GM21723 (cell line): ENCODE data around the gene RASL11A.
A peak's percentile ranks its signal among the peaks of the same experiment; 100 is the strongest.
"Not testable (repeated sequence)": the region's sequence is repeated elsewhere in the genome, so short reads cannot be mapped to it uniquely, and the experiment has no call there.

Experiments used
- ATAC-seq: cut with Tn5 transposase; IDR thresholded peaks from one replicate; pipeline ENCODE4 v1.9.1; 2021; ENCODE audit warnings: mild to moderate bottlenecking, moderate library complexity; ENCODE audit not compliant: unreplicated experiment

Gene RASL11A, protein sequence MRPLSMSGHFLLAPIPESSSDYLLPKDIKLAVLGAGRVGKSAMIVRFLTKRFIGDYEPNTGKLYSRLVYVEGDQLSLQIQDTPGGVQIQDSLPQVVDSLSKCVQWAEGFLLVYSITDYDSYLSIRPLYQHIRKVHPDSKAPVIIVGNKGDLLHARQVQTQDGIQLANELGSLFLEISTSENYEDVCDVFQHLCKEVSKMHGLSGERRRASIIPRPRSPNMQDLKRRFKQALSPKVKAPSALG

DNA sequence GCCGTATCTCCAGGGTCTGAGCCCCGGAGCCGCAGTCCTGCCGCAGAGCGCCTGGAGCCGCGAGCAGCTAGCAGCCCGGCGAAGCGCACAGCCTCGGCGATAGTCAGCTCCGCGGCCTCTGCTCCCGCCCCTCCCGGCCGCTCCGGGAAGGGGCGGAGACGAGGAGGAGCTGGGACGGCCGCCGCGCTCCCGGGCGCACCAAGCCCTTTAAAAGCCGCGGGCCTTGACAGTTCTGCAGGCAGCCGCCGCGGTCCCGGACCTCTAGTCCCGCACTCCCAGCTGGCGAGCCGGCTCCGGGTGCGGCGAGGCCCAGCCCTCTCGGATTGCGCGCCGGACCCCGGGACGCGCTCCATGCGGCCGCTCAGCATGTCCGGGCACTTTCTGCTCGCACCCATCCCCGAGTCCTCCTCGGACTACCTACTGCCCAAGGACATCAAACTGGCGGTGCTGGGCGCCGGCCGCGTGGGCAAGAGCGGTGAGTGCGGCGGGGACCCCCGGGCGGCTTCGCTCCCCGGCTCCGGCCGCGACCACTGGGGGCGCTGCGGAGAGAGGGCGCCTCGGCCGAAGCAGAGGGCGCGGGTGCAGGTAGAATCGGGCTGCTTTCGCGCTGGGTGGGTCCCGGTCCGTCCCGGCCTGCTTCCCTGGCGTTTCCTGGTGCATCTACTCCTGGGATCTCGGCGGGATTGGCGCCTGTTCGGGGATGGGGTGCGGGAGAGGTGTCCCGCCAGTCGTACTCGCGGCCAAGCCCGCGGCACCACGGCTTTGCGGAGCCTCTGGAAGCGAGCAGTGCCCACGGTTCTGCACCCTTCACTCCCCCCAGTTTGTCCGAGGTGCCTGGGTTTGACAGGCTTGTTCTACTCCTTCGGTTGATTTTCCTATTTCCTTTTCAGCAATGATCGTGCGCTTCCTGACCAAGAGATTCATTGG is at the start of gene RASL11A:
RASL11A (plus strand) TSS at position 237 of the 927 bp plus-strand sequence; CDS start at position 352, 115 bp downstream.
- ATAC-seq = peak; percentile 88

DNA sequence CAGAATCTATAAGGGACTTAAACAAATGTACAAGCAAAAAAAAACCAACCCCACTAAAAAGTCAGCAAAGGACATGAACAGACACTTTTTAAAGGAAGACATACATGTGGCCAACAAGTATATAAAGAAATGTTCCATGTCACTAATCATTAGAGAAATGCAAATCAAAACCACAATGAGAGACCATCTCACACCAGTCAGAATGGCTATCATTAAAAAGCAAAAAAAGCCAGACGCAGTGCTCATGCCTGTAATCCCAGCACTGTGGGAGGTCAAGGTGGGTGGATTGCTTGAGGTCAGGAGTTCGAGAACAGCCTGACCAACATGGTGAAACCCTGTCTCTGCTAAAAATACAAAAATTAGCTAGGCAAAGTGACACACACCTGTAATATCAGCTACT is 48.5 kb upstream of the RASL11A start:
- ATAC-seq = not testable (repeated sequence)

DNA sequence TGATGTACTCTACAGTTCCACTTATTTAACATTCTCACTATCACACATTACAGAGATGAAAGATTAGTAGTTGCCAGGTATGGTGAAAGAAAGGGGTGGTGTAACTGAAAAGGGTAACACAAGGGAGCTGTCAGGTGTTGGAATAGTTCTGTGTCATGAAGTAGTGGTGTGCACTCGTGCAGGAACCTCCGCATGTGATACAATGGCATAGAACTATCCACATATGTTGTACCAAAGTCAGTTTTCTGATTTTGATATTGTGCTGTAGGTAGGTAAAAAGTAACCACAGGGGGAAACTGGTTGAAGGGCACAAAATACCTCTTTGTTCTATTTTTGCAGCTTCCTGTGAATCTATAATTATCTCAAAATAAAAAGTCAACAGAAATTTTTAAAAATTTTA is 43.6 kb upstream of the RASL11A start:
- ATAC-seq = peak; percentile 50

DNA sequence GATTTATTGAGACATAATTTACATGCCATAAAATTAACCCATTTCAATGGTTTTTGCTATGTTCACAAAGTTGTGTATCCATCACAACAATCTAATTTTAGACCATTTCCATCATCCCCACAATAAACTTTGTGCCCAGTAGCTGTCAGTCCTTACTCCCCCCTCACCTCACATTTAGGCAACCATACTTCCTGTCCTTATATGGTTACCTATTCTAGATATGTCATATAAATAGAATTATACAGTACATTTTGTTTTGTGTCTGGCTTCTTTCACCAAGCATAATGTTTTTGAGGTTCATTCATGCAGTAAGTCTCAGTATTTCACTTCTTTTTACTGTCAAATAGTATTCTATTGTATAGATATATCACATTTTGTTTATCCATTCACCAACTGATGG is 42.5 kb upstream of the RASL11A start:
- ATAC-seq = no peak

DNA sequence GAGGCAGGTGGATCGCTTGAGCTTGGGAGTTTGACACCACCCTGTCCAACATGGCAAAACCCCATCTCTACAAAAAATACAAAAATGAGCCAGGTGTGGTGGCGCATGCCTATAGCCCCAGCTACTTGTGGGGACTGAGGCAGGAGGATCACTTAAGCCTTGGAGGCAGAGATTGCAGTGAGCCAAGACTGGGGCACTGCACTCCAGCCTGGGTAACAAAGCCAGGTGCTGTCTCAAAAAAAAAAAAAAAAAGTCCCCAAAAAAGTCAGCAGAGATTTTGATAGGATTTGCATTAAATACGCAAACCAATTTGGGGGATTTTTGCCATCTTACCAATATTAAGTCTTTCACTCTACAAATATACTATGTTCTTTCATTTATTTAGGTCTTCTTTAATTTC is 41.0 kb upstream of the RASL11A start:
- no peak for ATAC-seq

DNA sequence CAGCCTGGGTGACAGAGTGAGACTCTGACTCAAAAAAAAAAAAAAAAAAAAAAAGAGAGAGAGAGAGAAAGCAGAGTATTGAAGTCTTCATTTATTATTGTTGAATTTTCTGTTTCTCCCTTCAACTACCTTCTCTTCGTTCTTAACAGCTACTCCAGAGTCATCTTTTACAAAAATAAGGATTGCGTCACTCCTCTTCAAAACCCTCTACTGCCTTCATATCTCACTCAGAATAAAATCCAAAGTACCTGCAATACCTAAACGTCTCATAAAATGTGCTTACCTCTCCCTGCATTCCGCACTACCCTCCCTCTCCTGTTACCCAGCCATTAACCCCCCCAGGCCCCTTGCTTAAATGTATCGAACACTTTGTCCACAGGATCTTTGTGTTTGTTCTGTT is 36.7 kb upstream of the RASL11A start:
- ATAC-seq = no peak

DNA sequence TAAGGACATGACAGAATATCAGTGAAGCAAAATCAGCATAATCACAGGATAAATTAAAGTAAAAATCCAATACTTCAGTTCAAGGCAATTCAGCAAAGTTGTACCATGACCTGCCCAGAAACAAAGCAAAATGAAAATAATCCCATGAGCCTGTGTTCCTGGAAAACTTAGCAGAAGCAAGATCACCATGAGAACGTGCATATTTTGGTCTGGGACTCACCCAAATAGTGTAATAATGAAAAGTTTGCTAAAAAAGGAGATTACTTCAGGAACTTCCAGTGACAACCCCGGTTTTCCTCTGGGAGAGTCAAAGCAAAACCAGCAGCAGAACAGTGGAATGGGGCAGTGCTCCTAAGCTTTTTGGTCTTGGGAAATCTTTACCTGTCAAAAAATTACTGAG is 34.2 kb upstream of the RASL11A start:
- no peak for ATAC-seq

DNA sequence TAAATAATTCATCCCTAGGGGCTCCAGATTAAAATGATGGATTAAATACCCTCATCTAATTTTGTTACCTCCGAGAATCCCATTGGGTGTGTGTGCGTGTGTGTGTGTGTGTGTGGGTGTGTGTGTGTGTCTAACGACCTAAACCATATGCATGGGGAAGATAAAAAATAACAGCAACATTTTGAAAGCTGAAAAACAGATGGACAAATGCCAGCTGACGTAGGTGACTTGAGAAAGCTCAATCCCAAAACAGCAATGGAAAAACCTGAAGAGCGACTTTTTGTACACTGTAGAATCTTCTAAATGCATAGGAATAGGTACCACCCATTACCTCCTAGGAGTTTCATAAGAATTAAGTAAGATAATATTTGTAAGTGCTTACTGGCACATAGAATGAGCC is 27.9 kb upstream of the RASL11A start:
- ATAC-seq = no peak

DNA sequence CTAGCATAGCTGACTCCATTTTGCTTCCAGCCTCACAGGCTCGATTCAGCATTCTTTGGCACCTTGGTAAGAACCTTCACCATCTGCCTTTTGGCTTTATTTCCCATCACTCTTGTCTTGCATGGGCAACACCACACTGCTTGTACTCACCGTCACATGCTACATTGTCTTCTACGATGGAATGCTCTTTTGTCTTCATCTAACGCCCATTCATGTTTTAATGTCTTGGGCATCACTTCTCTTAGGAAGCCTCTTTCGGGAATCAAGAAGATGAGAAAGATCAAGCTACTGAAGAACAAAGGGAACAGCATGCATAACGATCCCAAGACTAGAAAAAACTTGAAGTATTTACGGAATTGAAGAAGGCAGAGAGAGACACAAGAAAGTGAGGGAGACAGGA is 25.0 kb upstream of the RASL11A start:
- ATAC-seq = no peak

DNA sequence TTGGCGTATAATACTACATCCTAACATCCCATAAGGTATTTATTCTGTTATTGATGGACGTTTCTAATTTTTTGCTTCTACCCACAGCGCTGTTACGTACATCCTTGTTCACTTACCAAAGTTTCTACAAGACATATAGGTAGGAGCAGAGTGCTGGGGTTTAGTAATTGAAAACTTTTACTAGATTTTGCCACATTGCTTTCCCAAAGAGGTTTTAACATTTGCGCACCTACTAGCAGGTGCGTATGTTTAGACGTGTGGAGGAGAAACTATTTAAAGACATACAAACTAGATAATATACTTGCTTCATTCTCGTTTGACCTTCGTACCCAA is 19.8 kb upstream of the RASL11A start:
- ATAC-seq = peak; percentile 15

DNA sequence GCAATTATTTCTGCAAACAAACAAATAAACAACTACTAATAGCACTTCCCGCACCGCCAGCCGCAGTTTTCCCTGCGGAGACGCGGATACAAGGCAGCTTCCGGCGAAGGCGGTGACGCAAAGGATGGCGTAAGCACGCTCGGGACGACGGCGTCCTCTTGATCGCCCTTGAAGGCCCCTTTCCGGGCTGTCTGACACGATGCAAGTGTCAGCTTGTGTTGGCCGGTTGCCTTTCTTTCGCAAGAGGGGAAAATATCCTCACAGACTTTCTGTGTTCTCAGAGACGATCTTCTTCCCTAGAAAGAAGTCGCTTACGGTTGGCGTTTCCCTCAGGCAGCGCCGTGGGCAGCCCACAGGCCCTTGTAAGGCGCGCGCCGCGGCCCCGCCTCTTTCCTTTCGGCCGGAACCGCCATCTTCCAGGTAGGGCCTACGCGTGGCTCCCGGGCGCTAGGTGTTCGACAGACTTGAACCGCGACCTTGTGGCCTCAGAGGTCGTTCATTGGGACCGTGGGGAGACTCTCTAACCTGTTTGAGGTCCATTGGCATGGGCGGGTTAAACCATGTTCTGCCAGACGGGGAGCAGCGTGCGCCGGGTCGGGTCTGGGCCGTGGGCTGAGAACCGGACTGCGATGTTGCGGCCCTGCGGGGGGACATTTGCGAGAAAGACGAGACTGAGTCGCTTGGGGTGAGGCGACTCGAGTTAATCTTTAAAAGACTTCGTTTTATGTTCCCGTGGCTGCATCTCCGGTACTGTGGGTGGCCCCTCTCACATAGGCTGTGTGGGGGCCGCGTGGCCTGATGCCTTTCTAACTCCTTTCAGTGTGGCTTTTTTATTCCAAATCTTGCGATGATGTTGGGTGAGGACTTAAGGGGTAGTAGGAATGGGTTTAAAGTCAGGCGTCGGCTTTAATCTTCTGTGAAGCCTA is 19.2 kb upstream of the RASL11A start, which contains the start of gene RPL21:
RPL21 (plus strand) TSS at position 393 of the 926 bp plus-strand sequence. CDS start 2,219 bp downstream, outside the sequence.
- peak; percentile 97 for ATAC-seq

DNA sequence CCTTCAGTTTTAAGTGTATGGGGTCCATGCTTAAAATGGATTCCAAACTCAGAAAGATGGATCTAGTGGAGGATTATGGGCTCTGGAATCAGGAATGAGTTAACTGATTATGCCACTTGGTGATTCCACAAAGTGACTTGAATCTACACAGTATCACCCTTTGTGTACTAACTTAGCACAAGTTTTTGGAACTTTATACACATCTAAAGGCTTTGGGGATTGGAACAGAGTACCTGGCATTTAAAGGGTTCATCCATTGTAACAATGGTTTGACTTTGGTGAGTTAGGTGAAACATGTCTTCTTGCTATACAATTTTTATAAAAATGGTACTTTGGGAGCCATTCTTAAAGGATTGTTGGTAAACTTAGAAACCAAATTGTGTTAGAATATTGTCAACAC is 18.2 kb upstream of the RASL11A start:
- no peak for ATAC-seq

DNA sequence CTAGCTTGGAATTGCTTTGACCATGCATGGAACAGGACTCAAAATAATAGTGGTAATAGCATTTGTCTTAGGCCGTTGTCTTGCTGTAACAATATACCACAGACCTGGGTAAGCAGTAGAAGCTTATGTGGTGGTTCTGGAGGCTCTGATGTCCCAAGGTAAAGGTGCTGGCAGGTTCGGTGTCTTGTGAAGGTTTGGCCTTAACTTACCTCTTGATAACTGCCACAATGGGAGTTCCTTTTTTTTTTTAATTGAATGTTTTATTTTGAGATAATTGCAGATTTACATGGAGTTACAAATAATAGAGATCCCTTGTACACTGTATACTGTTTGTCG is 13.4 kb upstream of the RASL11A start:
- no peak for ATAC-seq

DNA sequence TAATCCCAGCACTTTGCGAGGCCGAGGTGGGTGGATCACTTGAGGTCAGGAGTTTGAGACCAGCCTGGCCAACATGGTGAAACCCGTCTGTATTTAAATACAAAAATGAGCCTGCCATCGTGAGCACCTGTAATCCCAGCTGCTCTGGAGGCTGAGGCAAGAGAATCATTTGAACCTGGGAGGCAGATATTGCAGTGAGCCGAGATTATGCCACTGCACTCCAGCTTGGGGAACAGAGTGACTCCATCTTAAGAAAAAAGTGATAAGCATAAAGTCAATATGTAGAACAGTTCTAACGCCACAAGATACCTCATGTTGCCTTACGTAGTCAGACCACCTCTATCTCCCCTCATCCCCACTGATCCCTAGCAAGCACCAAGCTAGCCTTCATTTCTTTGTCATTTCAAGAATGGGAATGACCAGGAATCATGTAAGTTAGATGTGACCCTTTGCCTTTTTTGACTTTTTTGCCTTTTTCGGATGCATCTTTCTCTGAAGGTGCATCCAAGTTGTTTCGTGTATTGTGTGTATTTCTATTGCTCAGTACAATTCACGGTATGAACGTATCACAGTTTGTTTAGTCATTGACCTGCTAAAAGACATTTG is 12.9 kb upstream of the RASL11A start:
- ATAC-seq = no peak

DNA sequence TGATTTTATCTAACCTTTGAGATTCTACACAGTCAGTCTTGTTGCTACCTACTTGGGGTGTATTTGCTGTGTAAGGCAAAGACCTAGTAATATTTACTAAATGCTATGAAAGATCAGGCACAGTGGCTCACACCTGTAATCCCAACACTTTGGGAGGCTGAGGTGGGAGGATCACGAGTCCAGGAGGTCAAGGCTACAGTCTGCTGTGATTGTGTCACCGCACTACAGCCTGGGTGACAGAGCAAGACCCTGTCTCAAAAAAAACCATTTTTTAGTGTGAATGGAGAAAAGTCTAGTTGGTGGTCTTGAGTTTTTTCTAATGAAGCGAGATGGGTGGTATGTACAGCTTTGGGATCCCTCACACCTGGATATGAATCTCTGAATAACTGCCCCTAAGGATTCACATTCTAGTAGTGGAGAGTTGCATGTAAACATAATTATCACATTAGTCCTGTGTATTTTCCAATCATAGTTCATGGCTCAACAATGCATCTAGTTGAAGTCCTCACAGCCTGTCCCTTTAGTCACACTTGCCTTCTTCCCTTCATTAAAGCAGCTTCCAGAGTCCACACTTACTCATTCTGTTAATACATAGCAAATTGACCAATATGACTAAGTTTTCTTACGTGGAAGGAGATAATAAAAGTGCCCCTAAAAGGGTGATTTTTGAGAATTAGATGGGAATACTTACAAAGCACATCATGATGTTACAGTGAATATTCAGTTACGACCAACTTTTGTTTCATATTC is 11.8 kb upstream of the RASL11A start:
- ATAC-seq = no peak

DNA sequence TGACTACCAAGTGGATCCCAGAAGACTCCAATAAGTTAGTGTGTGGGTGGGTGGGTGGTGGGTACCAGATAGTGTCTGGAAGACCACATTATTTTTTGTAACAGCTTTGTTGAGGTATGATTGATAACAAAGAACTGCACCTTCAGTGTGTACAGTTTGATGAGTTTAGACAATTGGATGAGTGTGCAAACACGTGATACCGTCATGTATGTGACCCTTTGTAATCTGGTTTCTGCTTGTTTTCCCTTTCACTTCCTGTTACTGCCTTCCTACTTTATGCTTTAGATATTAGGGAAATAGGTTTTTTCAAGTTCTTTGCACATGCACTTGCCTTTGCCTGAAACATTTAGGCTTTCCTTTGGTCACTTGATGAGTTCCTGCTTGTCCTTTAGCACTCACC is 10.8 kb upstream of the RASL11A start:
- no peak for ATAC-seq

DNA sequence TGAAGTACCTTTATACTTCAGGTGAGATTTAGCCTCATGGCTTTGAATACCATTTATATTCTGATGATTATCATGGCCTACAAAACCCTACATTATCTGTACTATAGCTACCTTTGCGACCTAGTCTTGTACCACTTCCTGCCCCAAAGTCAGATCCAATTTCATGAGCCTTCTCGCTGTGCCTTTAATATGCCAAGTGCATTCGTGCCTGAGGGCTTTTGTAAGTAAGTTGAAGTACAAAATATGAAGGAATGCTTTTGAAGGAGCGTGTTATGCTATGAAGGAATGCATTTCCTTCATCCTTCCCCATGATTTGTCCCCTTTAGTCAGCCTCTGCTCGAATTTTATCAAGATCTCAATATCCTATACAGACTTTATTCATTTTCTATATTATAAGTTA is 9.2 kb upstream of the RASL11A start:
- no peak for ATAC-seq

DNA sequence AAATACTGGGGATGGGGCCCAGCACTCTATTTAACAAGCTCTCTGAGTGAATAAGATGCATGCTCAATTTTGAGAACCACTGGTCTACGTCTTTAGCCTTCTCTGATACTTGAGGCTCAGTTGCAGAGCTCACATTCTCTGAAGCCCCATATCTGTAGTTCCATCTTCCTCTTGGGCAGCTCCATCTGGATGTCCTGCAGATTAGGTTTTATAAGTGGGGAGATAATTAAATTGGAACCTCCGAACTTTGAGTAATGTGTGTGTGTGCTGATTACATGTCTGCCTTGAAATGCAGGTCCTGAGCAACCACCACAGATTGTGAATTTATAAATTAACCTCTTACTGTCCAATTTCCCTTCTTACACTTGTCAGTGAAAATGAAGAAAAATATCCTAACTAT is 7.2 kb upstream of the RASL11A start:
- no peak for ATAC-seq

DNA sequence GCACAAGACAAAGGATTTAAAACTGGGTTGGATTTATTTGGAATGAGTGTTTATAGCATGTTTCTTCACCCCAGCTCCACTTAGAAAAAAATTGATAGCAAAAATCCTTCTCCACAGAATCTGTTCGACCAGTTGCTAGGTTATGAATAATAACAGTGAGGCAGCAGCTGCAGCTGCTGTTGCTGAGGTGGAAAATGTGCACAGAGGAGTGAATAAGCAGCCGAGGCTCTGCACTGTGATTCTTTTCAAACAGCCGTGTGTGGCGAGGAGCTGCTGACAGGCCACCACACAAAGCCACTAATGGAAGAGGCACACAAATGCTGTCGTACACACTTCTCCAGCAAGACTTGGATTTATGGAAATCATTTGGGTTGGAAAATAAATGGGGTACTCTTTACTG is 6.4 kb upstream of the RASL11A start:
- ATAC-seq = no peak

DNA sequence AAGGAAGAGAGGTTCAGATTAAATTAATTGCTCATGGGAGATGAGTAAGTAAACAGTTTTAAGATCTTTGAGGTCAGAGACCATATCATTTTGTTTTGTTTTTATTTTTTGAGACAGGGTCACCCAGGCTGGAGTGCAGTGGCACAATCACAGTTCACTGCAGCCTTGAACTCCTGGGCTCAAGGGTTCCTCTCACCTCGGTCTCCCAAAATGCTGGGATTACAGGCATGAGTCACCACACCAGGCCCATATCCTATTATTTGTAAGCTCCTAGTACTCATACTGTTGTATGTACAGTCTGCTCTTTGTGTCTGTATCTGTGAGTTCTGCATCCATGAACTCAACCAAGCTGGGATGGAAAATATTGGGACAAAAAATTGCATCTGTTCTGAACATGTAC is 6.0 kb upstream of the RASL11A start:
- ATAC-seq = no peak
